Stimulated activated CD4-positive, alpha-beta T cell treated with anti-CD3 and anti-CD28 coated beads, Interleukin-12 subunit alpha, Interleukin-12 subunit beta, amount 100 ng/mL, for 4 hours (primary cell): Measurements from ENCODE around the gene SNAPC1.
"Not testable (repeated sequence)": the region's sequence is repeated elsewhere in the genome, so short reads cannot be mapped to it uniquely, and the experiment has no call there.

Experiments used
- DNase-seq: peaks from one replicate; pipeline ENCODE4 v3.0.0-alpha.2; 2020

The SNAPC1 gene, protein sequence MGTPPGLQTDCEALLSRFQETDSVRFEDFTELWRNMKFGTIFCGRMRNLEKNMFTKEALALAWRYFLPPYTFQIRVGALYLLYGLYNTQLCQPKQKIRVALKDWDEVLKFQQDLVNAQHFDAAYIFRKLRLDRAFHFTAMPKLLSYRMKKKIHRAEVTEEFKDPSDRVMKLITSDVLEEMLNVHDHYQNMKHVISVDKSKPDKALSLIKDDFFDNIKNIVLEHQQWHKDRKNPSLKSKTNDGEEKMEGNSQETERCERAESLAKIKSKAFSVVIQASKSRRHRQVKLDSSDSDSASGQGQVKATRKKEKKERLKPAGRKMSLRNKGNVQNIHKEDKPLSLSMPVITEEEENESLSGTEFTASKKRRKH

DNA sequence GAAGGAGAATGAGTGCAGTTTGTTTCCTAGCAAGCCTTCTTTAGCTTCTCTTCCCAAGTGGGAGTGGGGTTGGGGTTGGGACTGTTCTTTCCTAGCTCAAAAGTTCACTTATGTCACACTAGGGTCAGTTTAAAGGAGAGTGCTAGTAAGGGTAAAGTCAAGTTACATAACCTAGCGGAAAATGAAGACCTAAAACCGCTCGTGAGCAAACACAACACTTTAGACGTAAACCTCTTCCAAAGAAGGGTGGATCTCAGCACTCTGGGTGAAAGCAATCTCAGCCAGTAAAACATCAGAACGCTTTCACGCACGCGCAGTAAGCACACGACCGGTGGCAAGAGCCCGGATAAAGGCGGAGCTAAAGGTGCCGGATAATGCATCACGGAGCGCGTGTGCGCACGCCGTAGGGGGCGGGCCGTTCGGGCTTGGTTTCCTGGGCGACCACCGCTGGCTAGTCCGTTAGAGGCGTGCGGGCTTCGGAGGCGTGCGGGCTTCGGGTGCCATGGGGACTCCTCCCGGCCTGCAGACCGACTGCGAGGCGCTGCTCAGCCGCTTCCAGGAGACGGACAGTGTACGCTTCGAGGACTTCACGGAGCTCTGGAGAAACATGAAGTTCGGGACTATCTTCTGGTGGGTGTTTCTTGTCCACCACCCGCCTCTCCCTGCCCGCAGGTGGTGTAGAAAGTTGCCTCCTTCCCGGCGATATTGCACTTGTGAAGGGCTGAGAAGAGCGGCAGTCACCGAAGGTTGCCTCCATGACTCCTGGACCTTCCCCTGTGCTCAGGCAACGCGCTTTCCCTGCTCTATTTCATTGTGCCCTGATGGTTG lies at the start of gene SNAPC1:
Gene SNAPC1 (plus strand): TSS at position 462 of the 828 bp plus-strand sequence. CDS start 41 bp downstream, at position 503.
- DNase-seq: peak; percentile 95

DNA sequence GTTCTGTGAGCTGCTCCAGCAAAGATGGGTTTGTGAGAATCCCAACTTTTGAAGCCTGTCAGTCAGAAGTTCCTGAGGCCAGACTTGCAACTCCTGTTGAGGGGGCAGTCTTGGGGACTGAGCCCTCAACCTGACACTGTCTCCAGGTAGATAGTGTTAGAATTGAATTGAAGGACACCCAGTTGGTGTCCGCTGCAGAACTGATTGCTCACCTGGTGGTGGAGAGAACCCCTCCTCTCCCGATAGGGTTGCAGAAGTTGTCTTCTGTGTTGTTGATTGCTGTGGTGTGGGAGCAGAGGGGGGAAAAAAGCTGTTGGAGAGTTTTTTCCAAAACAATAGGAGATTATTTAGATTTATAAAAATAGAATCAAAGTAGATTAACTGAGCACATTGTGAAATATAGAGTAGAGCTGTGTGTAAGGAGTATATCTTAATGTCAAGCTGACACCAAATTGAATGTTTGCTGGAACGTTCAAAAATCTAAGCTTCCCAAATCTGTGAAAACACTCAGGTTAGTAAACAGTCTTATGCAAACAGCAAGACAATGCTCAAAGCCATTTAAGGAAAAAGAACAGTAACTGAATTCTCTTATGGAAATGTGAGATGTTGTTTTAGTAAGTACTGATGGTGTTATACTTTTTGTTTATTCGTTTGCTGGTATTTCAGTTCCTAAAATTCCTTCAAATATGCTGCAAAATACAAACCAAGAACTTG lies 48.3 kb upstream of the SNAPC1 start:
- no peak for DNase-seq

DNA sequence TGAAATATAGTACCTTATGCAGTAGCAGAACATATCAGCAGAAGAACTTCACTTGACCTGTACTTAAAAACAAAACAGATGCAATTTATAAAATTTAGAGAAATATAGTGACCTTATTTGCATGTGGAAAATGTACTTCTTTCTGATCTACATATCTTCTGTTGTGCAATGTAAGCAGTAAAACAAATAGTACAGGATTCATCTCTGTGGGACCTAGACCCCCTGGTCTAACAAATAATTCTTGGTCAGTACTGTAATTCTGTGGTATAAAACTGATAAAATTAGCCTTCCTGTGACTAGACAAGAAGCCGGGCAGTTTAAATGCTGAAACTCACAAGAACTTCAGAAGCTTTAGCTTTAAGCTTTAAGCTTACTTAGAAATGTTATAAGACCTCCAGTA lies 45.3 kb upstream of the SNAPC1 start:
- DNase-seq: no peak

DNA sequence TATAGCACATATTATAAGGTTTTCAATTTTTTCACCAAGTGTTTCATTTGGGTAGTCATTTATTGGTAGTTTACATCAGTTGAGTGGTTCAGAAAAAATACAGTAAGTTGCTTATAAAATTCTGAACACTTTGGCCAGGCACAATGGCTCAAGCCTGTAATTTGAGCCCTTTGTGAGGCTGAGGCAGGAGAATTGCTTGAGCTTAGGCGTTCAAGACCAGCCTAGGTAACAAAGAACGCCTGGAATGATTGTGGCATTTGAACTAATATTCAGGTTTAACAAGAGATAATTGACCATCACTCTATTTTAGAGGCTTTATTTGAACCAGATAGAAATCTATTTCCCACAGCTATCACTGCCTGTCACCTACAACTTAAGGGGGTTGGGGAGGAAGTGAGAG lies 44.2 kb upstream of the SNAPC1 start:
- DNase-seq: no peak

DNA sequence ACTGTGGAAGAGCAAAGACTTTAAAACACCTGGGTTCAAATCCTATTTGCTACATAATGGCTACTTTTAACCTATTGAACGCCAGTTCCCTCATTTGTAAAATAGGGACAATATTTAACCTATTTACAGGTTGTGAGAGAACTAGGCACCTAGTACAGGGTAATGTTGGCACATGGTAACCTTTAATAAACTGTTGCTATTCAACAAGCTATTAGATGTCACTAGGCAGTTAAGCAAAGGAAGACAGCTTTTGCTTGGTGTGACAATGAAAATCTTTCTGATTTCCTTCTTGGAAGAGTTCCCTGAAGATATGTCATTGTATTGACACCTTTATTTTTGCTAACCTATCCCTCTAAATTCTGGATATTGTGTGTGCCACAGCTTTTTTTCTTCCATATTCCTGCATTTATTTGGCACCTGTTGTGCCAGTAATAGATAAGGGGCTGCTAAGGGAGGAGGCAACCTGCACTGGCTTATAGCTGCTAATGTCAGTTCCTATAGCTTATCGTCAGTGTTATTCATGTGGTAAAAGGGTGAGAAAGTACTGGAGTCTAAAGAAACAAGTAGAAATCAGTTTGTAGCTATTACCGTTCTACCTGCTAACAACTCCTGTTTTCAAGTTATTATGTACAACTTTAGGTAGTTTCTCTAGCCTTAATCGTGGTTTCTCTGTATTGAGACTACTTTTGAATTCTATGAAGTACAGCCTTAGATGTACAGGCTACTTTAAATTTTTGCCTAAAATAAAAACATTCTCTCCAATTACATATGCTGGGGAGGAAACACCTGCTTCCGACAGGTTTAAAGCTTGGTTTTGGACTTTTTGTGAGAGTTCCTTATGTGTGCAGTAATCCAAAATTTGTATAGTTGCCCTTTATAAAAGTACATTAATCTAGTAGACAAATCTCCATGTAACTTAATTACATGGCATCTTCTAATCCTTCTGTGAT lies 42.6 kb upstream of the SNAPC1 start:
- no peak for DNase-seq

DNA sequence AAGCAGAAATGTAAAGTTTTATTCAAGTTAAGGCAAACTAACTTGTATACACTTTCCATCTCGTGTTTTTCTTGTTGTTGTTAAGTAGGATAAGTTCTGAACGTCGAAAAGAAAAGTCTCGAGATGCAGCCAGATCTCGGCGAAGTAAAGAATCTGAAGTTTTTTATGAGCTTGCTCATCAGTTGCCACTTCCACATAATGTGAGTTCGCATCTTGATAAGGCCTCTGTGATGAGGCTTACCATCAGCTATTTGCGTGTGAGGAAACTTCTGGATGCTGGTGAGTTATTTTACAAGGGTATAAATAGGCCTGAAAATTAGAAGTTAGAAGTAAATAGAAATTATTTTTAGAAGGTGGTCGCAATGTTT lies 41.9 kb upstream of the SNAPC1 start:
- DNase-seq: no peak

DNA sequence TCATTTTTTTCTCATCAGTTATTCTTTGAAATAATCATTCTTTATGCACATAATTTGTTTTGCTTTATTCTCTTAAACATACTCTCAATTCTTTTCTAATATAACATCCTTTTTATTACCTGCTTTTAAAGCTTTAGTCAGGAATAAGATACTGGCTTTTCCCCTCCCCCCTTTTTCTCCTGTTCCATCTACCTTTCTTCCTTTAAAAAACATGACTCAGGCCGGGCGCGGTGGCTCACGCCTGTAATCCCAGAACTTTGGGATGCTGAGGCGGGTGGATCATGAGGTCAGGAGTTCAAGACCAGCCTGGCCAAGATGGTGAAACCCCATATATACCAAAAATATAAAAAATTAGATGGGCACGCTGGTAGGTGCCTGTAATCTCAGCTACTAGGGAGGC lies 41.5 kb upstream of the SNAPC1 start:
- DNase-seq: no peak

DNA sequence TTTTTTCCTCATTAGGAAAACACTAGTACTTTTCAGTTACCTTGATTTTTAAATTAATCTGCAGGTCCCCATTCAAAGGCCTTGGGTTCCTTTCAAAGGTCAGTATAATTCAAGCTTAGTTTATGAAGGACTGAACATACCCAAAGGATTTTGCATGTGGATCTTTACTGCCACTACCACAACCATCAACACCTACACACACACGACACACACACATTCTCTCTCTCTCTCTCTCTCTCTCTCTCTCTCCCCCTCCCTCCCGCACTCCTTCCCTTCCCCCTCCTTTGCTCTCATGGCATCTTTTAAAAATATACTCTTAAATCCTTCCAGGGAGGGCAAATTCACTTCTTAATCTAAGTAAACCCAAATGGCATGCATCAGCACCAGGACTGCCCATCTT lies 38.1 kb upstream of the SNAPC1 start:
- DNase-seq: no peak

DNA sequence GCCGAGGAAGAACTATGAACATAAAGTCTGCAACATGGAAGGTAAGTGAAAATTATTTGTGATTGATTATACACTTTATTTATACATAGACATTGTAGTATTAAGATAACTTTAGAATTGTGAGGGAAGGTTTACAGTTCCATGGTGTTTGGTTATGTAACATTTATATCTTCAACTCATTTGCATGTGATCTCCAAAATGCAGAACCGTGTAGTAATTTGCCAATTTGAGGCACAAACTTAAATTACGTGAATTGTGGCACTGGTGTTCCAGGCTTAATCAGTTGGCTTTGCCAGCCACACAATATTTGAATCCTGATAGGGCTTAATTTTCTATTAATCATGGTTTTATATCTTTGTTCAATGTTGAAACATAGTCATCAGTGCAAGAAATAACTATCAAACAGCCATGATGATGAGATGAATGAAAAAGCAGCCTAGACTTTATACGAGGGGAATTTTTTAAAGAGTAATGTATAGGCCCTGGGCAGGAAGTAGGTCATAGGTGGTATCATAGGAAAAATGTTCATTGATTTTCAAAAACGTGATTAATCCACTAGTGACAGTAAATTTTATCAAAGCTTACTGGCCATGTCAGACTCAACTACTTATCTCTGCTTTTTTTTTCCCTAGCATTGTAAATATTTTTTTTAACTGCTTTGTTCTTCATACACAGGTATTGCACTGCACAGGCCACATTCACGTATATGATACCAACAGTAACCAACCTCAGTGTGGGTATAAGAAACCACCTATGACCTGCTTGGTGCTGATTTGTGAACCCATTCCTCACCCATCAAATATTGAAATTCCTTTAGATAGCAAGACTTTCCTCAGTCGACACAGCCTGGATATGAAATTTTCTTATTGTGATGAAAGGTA lies 35.2 kb upstream of the SNAPC1 start:
- no peak for DNase-seq

DNA sequence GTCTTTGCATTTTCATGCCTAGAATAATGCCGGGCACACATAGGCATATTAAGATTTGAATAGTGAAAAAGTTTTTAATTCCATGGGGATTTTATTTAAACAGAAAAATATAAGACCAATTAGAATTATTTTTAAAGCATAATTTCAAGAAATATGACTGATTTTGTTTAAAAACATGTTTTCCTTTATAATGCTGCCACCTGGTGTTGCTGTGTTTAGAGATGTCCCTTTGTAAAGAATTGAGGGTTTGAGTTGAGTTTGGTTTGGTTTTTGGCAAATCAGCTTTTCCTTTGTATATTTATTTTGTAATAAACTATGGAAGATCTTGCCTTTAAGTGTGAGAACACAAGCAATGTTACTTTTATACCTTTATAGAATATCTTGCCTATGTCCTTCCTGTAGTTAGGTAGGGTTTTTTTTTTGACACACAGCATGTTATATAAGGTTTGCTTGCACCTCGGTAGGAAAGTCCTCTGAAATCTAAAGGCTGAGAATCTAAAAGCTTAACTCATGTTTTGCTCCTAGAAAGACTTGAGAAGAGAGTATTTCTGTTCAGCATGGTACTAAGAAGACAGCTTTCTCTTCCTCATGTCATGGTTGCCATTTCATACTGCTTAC lies 31.4 kb upstream of the SNAPC1 start:
- no peak for DNase-seq

DNA sequence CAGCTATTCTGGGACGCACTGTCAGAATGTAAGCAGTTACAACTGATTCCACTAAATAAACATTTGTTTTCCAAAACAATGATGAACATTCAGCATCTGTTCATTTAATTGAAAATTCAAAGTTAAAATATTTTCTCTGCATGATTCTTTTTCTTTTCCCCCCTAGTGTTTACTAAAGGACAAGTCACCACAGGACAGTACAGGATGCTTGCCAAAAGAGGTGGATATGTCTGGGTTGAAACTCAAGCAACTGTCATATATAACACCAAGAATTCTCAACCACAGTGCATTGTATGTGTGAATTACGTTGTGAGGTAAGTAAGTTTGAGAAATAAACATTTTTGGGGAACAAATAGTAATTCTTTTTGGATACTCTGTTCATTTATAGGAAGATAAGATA lies 28.2 kb upstream of the SNAPC1 start:
- DNase-seq: no peak

DNA sequence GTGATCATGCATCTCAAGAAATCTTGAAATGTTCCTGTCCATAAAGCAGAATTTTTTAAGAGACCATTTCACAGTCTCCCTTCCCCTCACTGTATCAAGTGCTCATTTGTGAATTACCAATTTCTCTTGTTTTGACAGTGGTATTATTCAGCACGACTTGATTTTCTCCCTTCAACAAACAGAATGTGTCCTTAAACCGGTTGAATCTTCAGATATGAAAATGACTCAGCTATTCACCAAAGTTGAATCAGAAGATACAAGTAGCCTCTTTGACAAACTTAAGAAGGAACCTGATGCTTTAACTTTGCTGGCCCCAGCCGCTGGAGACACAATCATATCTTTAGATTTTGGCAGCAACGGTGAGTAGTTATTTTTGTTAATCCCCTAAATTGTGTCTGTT lies 25.5 kb upstream of the SNAPC1 start:
- no peak for DNase-seq

DNA sequence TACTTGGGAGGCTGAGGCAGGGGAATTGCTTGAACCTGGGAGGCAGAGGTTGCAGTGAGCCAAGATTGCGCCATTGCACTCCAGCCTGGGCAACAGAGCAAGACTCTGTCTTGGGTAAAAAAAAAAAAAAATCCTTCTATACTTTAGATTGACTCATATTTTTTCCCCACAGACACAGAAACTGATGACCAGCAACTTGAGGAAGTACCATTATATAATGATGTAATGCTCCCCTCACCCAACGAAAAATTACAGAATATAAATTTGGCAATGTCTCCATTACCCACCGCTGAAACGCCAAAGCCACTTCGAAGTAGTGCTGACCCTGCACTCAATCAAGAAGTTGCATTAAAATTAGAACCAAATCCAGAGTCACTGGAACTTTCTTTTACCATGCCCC lies 24.3 kb upstream of the SNAPC1 start:
- DNase-seq: no peak

DNA sequence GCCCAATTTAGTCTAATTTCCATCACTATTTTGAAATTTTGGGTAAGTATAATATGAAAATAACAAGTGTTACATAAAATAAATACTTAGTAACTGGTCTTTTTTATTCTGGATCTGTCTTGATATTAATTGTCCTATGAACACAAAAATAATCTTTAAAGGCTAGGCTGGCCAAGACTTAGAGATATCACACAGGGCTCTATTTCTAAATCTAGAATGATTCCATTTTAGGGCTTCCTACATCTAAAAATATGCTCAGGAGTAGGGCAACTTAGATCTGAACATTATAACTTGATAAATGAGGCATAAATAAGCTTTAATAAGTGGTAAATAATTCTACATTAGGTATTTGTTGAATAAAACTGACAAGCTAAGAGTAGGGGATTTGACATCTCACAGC lies 23.1 kb upstream of the SNAPC1 start:
- DNase-seq: no peak

DNA sequence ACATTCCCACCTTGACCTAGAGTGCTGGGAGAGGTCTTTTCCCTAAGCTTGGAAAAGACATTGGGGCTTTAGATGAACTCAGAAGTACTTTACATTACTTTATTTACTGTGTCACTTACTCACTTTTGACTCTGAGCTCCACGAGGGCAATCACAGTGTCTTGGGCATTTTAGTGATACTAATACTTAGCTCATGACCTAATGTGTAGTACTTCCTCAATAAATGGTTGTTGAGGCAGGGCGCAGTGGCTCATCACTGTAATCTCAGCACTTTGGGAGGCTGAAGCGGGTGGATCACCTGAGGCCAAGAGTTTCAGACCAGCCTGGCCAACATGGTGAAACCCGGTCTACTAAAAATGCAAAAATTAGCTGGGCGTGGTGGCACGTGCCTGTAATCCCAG lies 19.8 kb upstream of the SNAPC1 start:
- DNase-seq: no peak

DNA sequence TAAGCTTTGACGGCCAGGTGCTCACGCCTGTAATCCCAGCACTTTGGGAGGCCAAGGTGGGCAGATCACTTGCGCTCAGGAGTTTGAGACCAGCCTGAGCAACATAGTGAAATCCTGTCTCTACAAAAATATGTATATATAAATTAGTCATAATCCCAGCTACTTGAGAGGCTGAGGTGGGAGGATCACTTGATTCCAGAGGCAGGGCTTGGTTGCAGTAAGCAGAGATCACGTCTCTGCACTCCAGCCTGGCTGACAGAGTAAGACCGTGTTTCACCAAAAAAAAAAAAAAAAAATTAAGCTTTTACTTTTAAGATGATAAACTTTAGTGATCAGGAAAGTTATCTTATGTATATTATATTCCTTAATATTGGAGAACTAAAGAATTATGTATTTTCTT lies 18.0 kb upstream of the SNAPC1 start:
- no peak for DNase-seq

DNA sequence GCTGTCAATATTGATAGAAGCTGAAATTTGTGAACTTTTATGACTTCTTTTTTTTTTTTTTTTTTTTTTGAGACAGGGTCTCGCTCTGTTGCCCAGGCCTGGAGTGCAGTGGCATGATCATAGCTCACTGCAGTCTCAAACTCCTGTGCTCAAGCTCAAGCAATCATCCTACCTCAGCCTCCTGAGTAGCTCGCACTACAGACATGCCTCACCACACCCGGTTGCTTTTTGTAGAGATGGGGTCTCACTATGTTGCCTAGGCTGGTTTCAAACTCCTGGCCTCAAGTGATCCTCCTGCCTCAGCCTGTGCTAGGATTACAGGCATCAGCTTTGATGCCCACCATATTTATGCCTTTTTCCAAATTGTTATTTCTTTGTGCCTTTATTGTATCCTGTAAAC lies 15.9 kb upstream of the SNAPC1 start:
- not testable (repeated sequence) for DNase-seq

DNA sequence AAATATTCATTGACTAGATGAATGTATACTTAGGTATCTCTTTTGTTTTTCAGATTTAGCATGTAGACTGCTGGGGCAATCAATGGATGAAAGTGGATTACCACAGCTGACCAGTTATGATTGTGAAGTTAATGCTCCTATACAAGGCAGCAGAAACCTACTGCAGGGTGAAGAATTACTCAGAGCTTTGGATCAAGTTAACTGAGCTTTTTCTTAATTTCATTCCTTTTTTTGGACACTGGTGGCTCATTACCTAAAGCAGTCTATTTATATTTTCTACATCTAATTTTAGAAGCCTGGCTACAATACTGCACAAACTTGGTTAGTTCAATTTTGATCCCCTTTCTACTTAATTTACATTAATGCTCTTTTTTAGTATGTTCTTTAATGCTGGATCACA lies 15.3 kb upstream of the SNAPC1 start:
- DNase-seq: no peak

DNA sequence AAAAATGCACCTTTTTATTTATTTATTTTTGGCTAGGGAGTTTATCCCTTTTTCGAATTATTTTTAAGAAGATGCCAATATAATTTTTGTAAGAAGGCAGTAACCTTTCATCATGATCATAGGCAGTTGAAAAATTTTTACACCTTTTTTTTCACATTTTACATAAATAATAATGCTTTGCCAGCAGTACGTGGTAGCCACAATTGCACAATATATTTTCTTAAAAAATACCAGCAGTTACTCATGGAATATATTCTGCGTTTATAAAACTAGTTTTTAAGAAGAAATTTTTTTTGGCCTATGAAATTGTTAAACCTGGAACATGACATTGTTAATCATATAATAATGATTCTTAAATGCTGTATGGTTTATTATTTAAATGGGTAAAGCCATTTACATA lies 14.9 kb upstream of the SNAPC1 start:
- no peak for DNase-seq

DNA sequence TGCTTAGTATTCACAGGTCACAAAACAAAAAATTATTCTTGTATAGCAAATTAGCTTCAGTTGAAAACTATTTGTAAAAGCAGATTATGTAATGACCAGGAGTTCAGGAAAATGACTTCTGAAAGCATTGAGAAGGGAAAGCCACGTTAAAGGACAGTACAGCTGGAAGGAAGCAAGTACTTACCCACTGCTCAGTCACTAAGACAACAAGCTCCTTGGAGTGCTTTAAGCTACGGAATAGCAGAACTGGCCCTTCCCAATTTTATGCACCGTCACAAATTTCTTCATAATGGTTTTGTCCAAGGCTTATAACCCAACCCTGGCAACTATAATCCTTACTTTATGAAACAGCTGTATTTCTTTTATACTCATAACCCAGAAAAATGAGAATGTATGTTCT lies 13.0 kb upstream of the SNAPC1 start:
- DNase-seq: no peak

DNA sequence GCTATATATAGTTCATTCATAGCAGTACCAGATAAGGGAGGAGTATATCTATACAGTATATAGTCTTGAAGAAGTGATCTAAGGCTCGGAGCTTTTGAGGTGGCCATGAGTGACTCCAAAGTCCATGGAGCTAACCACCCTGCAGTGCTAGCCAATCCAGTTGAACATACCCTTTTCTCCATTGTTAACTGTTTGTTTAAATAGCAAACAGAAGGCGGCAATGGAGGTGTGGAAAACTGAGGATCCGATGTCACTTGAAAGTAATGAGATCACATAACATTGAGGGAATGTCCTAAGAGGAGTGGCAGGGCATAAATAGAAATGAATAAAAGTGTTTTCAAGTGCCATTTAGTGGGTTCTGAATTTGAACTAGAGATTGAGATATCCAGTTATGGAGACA lies 12.4 kb upstream of the SNAPC1 start:
- DNase-seq: no peak
